Kasumi-1 (cell line): ENCODE measurements around the gene SYT1.

Experiments used
- DNase-seq, 2 experiments: peaks; one replicate each; lab custom pipeline; 2025; lab: John Stamatoyannopoulos, UW

SYT1 gene

DNA sequence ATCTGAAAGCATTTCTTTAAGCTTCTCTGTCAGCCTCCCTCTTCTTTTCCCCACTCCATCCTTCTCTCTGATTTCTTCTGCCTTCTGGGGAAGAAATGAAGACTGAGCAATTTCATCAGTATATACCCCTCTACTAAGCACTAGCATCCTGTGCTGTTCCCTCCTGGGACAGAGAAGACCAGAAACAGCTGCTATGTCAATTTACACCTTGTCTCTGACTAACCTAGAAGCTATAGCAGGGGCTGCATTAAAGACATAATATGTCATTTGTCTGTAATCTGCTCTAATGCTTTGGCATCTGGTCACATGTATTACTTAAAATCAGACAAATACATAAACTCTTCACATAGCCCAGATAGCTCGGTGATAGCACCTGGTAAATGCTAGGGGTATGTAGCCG lies 529.3 kb downstream of the SYT1 start:
- no peak for DNase-seq

DNA sequence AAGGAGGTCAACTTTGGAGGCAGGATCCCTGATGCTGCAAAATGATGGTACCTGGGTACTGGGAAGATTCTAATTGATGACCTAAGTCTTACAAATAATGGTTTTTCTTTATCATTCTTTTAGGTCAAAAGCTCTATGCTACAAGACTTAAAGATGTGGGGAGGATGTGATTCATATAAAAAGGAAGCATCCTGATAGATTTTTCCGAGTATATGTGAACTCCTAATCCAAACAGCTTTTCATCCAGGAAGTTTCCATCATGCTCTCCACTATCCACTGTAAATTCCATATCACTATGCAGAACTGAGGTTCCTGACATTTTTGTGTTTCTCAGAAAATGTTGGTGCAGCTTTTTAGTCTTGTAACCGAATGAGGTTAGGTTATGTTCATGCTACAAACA lies 533.0 kb downstream of the SYT1 start:
- DNase-seq: no peak

DNA sequence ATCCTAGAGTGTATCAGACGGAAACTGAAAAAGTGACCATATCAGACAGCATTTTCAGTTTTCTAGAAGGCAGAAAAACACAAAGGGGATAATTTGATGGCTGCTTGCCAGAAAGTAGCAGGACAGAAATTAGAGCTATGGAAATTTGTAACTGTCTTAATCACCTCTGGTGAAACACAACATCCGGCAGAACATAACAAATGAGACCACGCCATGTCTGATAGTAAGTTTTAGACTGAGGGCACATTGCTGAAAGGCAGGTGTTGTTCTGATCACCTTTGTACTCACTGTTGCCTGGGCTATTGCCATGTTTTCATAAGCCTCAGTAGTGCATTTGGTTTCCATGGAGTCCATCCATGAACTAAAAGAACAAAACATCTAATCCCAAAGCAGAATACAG lies 535.9 kb downstream of the SYT1 start:
- no peak for DNase-seq

DNA sequence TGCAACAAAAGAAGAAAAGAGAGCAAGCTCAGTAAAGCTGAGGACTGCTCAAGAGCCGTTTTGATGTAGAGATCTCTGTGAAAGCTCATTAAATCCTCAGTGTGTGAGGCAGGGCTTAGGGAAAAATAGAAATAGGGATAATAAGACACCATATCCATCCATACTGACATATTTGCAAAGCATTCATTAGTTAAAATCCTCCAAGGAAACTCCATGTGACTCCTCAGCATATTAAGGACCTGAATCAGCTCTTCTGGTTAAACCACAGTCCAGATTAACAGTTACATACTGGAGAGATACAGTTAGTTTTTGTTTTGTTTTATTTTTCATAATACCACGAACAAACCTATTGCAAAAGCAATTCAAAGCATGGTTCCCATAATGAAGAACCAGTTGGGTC lies 538.0 kb downstream of the SYT1 start:
- no peak for DNase-seq

DNA sequence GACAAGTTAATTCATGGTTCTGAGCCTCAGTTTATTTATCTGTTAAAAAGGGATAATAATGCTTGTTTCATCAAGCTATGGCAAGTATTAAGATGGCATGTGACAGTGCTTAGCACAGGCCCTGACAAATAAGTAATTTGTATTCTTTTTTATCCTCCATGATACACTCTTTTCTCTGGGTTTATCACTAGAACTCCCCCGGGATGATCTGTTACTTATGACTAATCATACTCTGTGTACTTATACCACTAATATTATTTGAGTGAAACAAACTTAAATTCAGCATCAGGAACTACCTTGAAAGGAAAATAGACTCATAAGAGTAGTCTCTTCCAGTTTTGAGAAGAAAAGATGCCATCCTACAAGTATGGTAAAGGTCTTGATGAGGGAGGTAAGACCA lies 542.4 kb downstream of the SYT1 start:
- no peak for DNase-seq

DNA sequence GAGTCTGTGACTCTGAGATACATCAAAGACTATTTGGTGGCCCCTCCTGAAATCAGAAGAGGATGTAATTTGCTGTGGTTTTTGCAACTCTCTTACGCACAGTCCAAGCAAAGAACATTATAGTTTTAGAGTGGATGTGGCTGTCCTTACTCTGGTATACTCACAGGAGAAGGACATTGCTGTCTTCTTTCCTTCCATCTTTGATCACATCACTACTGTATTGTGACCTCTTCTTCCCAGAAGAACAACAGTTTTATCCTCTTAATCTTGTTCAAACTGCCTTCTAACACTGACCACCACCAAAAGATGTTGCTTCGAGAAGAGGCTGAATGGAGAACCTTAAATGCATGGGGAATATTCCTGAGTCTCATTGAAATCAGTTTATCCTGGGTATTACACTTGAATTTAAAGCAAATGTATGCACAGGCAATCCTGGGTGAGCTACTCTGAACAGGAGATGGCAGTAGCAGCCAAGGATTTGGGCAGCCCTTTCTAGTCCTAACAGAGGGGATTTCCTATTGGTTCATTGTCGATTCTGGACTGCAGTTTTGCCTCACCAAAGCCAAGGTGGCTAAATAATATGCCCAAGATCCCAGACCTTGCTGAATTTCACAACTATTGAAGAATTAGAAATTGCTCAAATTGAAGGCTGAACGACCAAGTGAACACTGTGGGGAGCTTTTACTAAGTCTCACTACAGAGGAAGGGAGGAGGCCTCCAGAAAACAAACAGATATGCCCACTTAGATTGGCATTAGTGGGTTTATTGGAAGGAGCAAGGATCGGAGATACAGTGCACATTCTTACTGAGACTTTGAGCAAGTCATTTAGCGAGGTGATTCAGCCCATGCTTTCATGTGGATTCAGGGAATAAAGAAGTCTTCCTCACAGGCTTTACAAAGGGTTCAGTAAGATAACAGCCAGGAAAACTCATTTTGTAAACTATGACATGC lies 543.4 kb downstream of the SYT1 start:
- peak; percentile 59 to 83 for DNase-seq

DNA sequence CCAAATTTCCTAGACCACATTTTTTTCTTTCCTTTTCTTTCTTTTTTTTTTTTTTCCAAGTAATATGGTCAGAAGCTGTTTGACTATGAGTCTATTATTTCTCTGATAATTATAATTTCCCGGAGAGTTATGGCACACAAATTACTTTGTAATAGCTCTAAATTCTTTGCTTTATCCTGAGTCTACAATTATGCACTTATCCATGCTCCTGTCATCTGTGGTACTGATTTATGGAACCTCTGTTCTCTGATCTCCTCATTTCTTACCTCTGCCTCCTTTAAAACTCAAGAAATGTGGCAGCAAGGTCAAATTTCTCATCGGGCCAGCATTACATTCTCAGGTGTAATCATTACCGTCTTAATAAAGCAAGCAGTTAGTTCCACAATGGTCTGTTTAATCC lies 544.1 kb downstream of the SYT1 start:
- DNase-seq: no peak

DNA sequence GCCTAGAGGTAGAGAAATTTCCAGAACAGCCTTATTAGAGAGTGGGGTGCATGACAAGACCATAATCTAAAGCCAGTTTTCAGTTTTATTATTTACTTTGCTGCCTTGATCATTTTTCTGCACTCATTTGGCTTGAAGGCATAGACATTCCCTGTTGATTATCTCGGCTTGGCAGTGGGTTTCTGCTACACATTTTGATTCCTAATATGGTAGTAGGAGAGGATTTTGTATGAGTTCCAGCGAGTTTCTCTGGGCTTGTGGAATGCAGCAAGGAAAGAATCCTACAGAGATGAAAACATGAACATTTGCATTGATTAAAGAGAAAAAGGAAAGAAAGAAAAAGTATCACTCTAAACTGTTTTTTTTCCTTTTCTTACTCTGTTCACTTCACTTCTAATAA lies 545.0 kb downstream of the SYT1 start:
- DNase-seq: no peak

DNA sequence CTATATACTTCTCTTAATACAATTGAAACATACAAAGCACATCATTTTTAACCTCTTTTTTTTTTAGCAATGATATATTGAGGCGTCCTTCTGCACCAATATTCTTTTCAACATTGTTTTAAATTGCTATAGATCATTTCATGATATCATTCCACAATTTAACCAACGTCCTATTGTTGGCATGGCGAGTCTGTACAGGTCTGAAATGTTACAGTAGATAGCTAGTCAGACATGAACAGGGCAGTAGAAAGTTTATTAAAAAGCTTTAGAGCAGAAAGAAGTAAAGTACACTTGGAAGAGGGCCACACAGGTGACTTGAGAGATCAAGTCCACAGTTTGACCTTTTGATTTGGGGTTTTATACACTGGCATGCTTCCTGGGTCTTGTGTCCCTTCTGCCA lies 547.2 kb downstream of the SYT1 start:
- DNase-seq: no peak

DNA sequence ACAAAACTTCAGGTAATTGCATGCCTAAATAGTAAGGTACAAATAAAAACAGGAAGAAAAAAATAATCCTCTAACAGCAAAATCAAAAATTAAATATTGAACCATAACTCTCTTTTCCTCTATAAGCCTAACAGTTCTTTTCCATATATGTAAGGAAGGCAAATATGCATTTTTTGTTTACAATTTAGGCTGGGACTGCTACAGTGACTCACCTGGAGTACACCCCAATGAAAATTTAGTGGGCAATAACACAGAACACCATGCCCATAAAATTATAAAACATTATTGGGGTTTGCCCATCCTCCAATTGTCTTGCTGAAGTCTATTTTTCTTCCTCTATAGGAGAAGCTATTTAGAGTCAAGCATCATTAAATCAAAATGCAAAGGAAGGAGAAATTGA lies 549.2 kb downstream of the SYT1 start:
- DNase-seq: no peak

DNA sequence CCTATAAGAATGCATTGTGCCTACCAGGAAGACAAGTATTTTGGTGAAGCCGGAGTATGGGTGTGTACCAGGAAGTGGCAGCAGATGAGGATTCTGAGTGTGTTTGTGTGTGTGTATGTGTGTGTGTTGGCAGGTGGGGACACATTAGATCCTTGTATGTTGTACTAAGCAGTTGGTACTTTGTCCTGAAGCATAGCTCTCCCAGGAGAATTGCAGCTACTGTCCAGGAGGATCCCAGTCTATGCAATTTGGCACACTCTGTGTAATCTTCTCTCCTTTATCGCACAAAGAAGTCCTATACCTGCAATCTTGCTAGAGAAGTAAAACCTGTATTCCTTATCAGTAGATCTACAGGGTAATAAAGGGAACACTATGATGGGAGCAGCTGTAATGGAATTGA lies 549.7 kb downstream of the SYT1 start:
- no peak for DNase-seq

DNA sequence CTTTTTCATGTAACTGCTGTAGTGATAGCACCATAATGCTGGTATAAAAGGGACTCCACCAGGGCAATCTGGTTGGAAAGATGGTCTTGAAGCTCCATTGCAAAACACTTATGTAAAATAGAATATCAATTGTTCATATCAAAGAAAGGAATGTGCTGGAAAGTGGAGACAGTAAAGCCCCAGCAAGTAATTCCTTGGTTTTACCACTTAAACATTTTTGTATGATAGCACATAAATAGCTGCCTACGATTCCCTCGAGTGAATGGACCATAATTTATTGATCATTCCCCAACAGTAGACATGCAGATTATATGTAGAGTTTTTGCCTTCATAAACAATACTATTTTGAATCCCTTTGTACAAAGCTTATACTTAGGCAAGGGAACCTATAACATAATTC lies 550.7 kb downstream of the SYT1 start:
- no peak for DNase-seq

DNA sequence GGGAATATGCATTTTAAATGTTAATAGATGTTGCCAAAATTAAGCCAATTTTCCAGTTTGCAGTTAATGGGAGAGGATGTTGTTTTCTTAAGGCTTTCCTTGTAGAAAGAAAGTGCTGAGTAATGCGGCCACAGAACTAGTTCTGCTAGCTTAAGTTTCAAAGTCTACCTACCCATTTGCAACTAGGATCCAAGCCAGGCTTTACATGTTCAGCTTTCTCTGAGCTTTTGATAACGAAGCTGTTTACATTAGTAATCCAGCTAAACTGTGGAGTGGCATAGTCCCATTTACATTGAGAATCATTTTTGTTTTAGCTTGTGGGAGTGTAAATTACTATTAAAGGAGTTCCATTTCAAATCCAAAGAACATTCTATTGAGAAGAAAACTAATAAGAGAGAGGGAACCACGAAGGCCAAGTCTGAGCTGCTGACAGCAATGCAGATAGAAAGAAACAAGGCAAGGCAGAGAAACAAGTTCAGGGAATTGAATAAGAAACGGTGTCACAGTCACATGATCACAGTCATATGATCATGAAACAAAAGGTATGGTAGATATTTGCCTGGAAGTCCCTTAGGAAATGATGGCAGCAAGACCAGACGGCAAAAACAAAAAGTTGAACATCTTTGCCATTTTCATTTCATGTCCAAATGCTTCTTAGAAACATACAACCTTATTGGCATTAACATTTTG lies 551.3 kb downstream of the SYT1 start:
- DNase-seq: no peak

DNA sequence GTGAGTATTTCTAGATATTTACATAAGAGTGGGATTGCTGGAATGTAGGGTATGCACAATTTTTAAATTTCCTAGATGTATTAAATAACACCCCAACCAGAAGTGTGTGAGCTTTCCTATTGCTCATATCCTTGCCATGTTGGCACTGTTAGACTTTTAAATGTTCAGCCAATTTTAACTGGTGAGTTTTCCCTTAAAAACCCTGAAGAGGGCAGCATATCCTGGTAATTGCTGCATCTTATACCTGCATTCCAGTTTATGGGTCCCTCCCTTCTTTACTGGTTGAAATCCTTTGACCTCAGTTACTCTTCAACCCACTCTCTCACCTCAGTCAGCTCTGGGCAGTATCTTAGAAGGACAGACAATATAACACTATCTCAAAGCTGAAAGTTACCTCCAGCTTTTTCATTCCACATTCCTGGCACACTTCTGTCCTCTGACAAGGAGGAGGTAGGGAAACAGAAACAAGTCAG lies 555.6 kb downstream of the SYT1 start:
- DNase-seq: peak; percentile 54 to 63

DNA sequence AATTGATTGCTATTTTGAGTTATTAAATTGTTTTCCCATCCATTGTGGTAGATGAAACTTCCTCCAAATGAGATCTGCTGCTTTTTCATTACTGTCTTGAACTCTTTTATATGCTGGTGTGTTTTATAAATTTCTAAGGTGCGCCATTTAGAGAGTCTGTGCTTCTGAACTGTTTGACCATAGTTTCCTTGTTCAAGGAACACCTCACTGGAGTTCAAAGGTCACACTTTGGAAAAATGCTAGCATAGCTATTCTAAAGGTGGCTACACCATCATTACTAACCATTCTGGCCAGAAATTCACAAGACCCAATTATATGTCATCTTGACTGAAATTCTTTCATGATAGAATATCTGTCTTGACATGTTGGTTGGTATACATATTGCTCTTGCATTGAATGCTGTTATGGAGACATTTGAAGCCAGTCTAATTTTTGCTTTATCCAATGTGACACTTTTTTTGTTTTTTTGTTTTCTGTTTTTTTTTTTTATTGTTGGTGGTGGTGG lies 556.7 kb downstream of the SYT1 start:
- DNase-seq: no peak

DNA sequence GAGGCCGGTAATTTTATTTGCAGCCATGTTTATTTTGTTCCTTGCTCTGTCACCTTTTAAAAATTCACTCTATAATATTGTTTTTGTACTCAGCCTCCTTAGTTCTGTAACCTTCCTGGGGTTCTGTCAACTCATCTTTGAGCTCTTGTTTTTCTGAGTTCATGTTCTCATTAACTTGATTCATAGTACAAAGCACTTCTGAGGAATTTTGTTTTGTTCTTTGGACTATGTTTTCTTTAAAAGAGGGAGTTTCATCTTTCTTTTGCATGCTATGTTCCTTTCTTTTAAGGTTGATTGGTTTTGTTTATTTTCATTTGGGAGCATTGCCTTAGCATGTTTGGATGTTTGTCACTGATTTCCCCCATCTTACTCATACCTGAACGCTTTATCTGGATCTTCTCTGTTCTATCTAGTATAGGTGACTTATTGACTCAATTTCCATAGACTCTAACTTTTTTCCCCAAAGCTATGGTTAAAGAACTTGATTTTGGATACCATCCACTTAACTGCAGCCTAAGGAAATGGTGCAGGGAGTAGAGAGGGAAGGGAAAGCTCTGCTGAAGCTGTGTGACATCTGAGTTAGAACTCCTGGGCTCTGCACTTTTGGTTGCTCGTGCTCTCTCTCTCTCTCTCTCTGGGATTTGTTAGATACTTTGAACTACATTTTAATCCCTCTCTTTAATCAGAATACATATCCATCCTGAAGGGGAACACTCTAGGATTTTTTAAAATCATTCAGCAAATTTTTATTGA lies 557.7 kb downstream of the SYT1 start:
- DNase-seq: no peak

DNA sequence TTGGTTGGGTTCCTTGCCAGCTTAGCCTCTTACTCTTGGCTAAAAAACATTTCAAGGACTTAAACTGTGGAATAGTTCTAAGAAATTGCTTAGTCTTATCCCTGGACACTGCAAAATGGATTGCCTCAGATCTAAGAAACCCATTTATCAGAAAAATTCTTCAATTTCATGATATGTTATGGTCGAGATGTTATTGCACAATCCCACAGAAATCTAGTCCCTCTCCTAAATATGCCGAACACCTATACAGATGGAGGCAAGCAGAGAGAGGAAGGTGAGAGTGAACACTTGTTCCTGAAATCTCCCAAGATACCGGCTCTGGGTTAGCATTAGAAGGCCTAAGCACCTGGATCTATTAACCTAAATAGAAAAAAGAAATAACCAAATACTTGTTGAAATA lies 559.0 kb downstream of the SYT1 start:
- DNase-seq: no peak

DNA sequence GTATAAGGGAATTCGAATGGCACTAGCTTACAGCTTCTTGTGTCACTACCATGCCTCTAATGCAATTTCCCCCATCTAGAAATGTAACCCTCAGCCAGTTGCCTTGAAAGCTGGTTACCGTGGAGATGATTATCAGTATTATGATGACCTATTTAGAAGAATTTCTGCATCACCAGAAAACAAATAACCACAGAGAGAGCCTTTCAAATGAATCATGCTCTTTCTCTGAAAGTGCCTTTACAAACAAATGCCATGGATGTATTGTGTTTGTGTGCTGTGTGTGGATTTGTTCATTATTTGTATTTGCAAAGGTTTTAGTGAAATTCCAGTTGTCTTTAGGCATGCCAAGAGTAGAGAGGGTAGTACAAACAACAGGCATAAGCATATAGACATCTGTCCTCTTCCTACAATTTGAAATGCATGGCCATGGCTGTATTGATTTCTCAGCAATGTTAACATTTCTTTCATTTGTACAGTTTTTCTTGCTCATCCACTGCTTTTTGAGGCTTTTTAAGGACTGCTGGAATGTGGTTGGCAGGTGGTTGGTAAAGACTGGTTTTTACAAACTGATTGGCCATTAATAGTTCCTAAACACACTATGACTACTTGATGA lies 559.6 kb downstream of the SYT1 start:
- DNase-seq: no peak

DNA sequence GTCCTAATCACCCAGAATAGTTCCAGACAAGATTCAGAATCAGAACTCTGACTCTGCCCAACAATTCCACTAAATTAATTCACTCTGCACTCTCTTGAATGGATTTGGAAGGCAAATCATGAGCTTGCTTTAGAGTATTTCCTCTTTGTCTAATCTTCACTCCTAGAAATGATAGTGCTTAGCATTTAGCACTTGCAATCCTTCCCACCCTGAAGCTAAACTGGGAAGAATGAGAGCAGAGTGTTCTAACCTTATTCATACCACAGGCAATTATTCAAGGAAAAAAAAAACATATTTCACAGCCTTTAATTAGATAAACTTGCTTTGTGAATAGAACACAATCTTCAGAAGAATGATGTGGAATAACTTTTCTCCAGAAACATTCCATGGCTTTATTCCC lies 561.5 kb downstream of the SYT1 start:
- no peak for DNase-seq

DNA sequence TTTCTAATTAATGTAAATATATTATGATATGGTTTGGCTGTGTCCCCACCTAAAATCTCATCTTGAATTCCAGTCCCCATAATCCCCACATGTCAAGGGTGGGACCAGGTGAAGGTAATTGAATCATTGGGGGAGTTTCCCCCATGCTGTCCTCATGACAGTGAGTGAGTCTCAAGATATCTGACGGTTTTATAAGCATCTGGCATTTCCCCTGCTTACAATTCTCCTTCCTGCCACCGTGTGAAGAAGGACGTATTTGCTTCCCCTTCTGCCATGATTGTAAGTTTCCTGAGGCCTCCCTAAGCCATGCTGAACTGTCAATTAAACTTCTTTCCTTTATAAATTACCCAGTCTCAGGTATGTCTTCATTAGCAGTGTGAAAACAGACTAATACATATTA lies 562.2 kb downstream of the SYT1 start:
- peak in 1 of 2 experiments; percentile 6 for DNase-seq

DNA sequence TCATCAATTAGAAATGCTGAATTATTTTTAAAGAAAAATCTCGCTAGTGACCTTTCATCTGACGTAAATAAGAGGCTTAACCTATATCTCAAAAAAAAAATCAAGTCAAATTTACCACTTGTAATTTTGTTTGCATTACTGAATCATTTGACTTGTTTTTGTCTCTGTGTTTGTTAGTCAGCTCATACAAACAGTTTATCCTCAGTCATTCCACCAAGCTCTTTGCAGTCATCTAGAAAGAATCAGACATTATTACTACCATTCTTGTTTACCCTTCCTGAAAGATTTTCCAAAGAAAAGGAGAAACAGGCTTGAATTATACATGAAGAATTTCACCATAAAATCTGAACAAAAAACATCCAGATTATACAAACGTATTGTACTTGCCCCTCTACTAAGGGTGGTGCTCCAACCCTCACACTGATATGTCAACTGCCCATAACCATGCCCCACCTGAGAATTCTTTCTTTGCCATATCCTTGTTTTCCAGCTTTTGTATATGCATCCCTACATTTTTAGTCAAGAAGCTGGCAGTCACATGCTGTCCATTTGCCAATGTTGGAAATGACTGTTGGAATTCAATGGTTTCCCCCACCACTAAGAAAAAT lies 569.0 kb downstream of the SYT1 start:
- DNase-seq: no peak

DNA sequence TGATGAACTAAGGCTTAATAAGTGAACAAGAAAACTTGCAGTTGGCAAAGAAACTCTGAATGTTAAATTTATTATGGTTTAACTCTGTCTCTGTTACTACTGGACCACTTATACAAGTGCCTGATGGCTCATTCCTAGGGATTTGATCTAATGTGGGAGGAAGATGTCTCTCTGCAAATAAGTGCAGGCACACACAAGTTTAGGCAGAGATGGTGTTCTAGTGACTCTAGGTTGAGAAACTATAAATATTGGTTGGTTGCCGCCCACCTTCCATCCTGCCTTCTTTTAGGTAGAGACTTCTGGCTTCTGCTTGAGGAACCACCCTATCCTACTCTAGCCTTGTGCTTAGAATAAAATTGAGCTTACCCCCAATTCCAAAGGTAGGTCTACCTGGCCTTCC lies 570.0 kb downstream of the SYT1 start:
- no peak for DNase-seq
